ENCODE measurements around the gene FOXO3. TPM values are rescaled to one million over a fixed set of nuclear protein-coding genes. Genes with fewer than 3 reads are reported as not detected.

The FOXO3 gene
- total and polyA plus RNA-seq, 4 donors = 11.0 to 89.6 (median 44.1) TPM

DNA sequence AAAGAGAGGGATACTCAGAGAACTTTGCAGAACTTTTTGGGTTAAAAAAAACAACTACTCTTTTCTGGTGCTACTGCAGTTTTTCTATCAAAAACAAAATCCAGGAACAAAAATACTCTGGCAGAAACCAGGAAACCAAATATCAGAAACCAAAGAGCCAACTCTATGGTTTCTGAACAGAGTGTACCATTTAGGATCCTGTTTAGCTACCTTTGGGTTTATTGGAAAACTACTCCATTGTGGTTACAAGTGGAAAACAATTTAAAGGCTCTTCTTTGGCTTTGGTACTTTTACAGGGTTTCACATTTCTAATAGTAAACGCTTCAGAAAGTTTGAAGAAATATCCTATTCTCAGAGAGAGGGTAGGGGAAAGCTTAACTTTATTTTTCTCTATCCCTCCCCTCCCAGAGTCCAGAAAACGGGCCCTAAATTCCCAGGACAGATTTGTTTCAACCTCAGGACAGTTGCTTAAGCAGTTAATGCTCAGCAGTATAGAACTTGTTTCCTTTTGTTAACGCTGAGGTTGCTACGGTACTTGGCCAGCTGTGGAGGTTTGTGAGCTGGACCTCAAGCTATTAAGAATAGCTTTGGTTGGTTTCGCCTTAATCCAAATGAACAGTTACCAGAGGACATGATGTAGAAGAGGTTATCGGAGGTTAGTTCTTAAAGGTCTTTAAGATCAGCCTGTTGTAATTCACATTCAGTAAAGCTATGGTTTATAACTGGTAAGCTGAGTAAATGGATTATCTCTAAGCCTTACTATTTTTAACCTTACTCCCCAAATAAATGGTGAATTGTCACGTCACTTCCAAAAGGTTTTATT, 47.9 kb downstream of the FOXO3 start:
- H3K36me3 ChIP-seq (ENCODE audit: control insufficient read depth in 1 of 2, insufficient read depth in 2 of 2, low read length in 1 of 2) = no peaks in the 10 kb centered on the region
- whole genome bisulfite sequencing, 2 donors = 17 to 21% methylated on average over 7 of the region's 7 CpGs
- ATAC-seq (ENCODE audit: low FRiP score) (no peak), DNase-seq (no peak)
- intact Hi-C loops (cut with DNase I) = no loop called here
- H3K27me3 ChIP-seq (ENCODE audit: control insufficient read depth in 1 of 2, insufficient read depth in 2 of 2, low read length in 1 of 2) = no peaks in the 10 kb centered on the region
- peak overlapping the region in 1 of 2 donors; percentile 41 for H3K4me3 ChIP-seq (ENCODE audit: low read length in 2 of 2)
- peaks cover 5 to 20% of the 10 kb centered on the region in 2 donors for H3K4me1 ChIP-seq (ENCODE audit: control insufficient read depth in 1 of 2, insufficient read depth in 2 of 2, low read length in 2 of 2)
- no peaks in the 10 kb centered on the region for H3K9me3 ChIP-seq (ENCODE audit: control insufficient read depth, low read length)
- H3K27ac ChIP-seq (ENCODE audit: low read depth in 1 of 2, low read length in 2 of 2) = peak overlapping the region; percentile 57 to 84

GRCh38 chr6:108609276-108609769, 48.6 kb downstream of the FOXO3 start:
- H3K9me3 ChIP-seq (ENCODE audit: control insufficient read depth, low read length) = no peaks in the 10 kb centered on the region
- intact Hi-C loops (cut with DNase I) = no loop called here
- DNase-seq (no peak), ATAC-seq (ENCODE audit: low FRiP score) (no peak)
- no peaks in the 10 kb centered on the region for H3K36me3 ChIP-seq (ENCODE audit: control insufficient read depth in 1 of 2, insufficient read depth in 2 of 2, low read length in 1 of 2)
- no peak overlapping the region for H3K4me3 ChIP-seq (ENCODE audit: low read length in 2 of 2)
- peak overlapping the region in 1 of 2 donors; percentile 74 for H3K27ac ChIP-seq (ENCODE audit: low read depth in 1 of 2, low read length in 2 of 2)
- WGBS, 2 donors = 73 to 77% methylated on average over 5 of the region's 5 CpGs
- peaks cover 5 to 18% of the 10 kb centered on the region in 2 donors for H3K4me1 ChIP-seq (ENCODE audit: control insufficient read depth in 1 of 2, insufficient read depth in 2 of 2, low read length in 2 of 2)
- no peaks in the 10 kb centered on the region for H3K27me3 ChIP-seq (ENCODE audit: control insufficient read depth in 1 of 2, insufficient read depth in 2 of 2, low read length in 1 of 2)

DNA sequence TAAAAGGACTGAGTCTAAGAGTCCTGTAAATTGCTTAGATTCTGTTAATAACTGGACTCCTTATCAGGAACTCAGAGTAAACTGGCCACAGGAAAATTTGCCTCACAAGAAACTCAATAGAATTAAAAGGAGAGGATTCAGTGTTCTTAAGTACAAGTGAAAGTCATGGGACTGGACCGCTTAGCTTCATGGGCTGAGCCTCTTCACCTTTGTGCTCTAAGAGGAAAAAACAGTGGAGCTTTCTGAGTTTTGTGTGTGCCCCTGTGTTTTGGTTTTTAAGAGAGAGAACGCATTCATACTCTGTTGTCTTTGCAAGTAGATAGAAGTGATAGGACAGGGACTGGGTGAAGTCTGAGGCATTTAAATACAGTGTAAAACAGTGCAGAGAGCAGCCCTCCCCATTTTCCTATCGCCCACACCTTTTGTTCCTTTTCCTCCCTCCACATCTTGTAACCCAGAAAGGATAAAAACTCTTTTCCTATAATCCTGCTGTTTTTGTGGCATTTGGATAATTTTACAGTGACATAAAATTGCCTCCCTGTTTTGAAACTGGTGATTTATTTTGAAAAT, 49.6 kb downstream of the FOXO3 start:
- peak overlapping the region in 1 of 2 donors; percentile 57 for H3K27ac ChIP-seq (ENCODE audit: low read depth in 1 of 2, low read length in 2 of 2)
- 78 to 80% methylated on average over 3 of the region's 3 CpGs for WGBS, 2 donors
- DNase-seq = no peak
- peaks cover 4 to 16% of the 10 kb centered on the region in 2 donors for H3K4me1 ChIP-seq (ENCODE audit: control insufficient read depth in 1 of 2, insufficient read depth in 2 of 2, low read length in 2 of 2)
- intact Hi-C loops (cut with DNase I) = no loop called here
- ATAC-seq (ENCODE audit: low FRiP score) = no peak
- H3K9me3 ChIP-seq (ENCODE audit: control insufficient read depth, low read length) = no peaks in the 10 kb centered on the region
- no peaks in the 10 kb centered on the region for H3K27me3 ChIP-seq (ENCODE audit: control insufficient read depth in 1 of 2, insufficient read depth in 2 of 2, low read length in 1 of 2)
- H3K36me3 ChIP-seq (ENCODE audit: control insufficient read depth in 1 of 2, insufficient read depth in 2 of 2, low read length in 1 of 2) = no peaks in the 10 kb centered on the region
- H3K4me3 ChIP-seq (ENCODE audit: low read length in 2 of 2) = no peak overlapping the region

GRCh38 chr6:108610957-108611586, 50.4 kb downstream of the FOXO3 start:
- no peak for DNase-seq
- no peak overlapping the region for H3K27ac ChIP-seq (ENCODE audit: low read depth in 1 of 2, low read length in 2 of 2)
- WGBS, 2 donors = 36 to 40% methylated on average over 4 of the region's 4 CpGs

DNA sequence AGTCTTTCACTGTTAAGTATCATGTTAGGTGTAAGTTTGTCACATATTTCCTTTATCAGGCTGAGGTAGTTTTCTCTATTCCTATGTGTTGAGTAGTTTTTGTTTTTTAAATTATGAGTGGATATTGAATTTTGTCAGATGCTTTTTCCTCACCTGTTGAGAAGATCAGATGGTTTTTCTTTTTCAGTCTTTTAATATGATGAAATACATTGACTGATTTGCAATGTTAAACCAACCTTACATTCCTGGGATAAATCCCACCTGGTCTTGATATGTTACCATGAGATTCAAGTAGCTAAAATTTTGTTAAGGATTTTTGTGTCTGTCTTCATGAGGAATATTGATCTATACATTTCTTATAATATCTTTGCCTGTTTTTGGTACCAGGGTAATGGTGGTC, 52.1 kb downstream of the FOXO3 start:
- intact Hi-C loops (cut with DNase I) = no loop called here
- Histone ChIP-seq H3K27me3 (ENCODE audit: control insufficient read depth in 1 of 2, insufficient read depth in 2 of 2, low read length in 1 of 2) (no peaks in the 10 kb centered on the region), H3K36me3 (ENCODE audit: control insufficient read depth in 1 of 2, insufficient read depth in 2 of 2, low read length in 1 of 2) (no peaks in the 10 kb centered on the region), H3K27ac (ENCODE audit: low read depth in 1 of 2, low read length in 2 of 2) (no peak overlapping the region), H3K4me3 (ENCODE audit: low read length in 2 of 2) (no peak overlapping the region), H3K4me1 (ENCODE audit: control insufficient read depth in 1 of 2, insufficient read depth in 2 of 2, low read length in 2 of 2) (peaks cover 4 to 11% of the 10 kb centered on the region in 2 donors), H3K9me3 (ENCODE audit: control insufficient read depth, low read length) (no peaks in the 10 kb centered on the region)
- ATAC-seq (ENCODE audit: low FRiP score) = no peak
- no peak for DNase-seq

More at GRCh38 chr6:108610957-108611586, 50.4 kb downstream of the FOXO3 start:
- Histone ChIP-seq H3K36me3 (ENCODE audit: control insufficient read depth in 1 of 2, insufficient read depth in 2 of 2, low read length in 1 of 2) (no peaks in the 10 kb centered on the region), H3K27me3 (ENCODE audit: control insufficient read depth in 1 of 2, insufficient read depth in 2 of 2, low read length in 1 of 2) (no peaks in the 10 kb centered on the region), H3K4me1 (ENCODE audit: control insufficient read depth in 1 of 2, insufficient read depth in 2 of 2, low read length in 2 of 2) (peaks cover 4 to 13% of the 10 kb centered on the region in 2 donors), H3K4me3 (ENCODE audit: low read length in 2 of 2) (no peak overlapping the region), H3K9me3 (ENCODE audit: control insufficient read depth, low read length) (no peaks in the 10 kb centered on the region)
- intact Hi-C loops (cut with DNase I) = no loop called here
- no peak for ATAC-seq (ENCODE audit: low FRiP score)

- no peaks in the 10 kb centered on the region for H3K27me3 ChIP-seq (ENCODE audit: control insufficient read depth in 1 of 2, insufficient read depth in 2 of 2, low read length in 1 of 2)
- H3K27ac ChIP-seq (ENCODE audit: low read depth in 1 of 2, low read length in 2 of 2) = no peak overlapping the region
- ATAC-seq (ENCODE audit: low FRiP score) (no peak), DNase-seq (no peak)
- H3K36me3 ChIP-seq (ENCODE audit: control insufficient read depth in 1 of 2, insufficient read depth in 2 of 2, low read length in 1 of 2) = no peaks in the 10 kb centered on the region
- H3K4me3 ChIP-seq (ENCODE audit: low read length in 2 of 2) = no peak overlapping the region
- intact Hi-C loops (cut with DNase I) = loop anchor here in 1 of 2 donors (5.0 kb wide), 1 partner anchor 34 kb away; no protein-coding TSS in a partner anchor
- 89 to 90% methylated on average over 3 of the region's 3 CpGs for WGBS, 2 donors
- peaks cover 10 to 12% of the 10 kb centered on the region in 2 donors for H3K4me1 ChIP-seq (ENCODE audit: control insufficient read depth in 1 of 2, insufficient read depth in 2 of 2, low read length in 2 of 2)
- no peaks in the 10 kb centered on the region for H3K9me3 ChIP-seq (ENCODE audit: control insufficient read depth, low read length)
Observed at GRCh38 chr6:108616544-108616943, 55.8 kb downstream of the FOXO3 start.

GRCh38 chr6:108616973-108617372, 56.3 kb downstream of the FOXO3 start:
- Histone ChIP-seq H3K27me3 (ENCODE audit: control insufficient read depth in 1 of 2, insufficient read depth in 2 of 2, low read length in 1 of 2) (no peaks in the 10 kb centered on the region), H3K36me3 (ENCODE audit: control insufficient read depth in 1 of 2, insufficient read depth in 2 of 2, low read length in 1 of 2) (no peaks in the 10 kb centered on the region), H3K9me3 (ENCODE audit: control insufficient read depth, low read length) (no peaks in the 10 kb centered on the region), H3K4me1 (ENCODE audit: control insufficient read depth in 1 of 2, insufficient read depth in 2 of 2, low read length in 2 of 2) (peaks cover 10 to 12% of the 10 kb centered on the region in 2 donors), H3K27ac (ENCODE audit: low read depth in 1 of 2, low read length in 2 of 2) (no peak overlapping the region), H3K4me3 (ENCODE audit: low read length in 2 of 2) (no peak overlapping the region)
- intact Hi-C loops (cut with DNase I) = loop anchor here in 1 of 2 donors (5.0 kb wide), 1 partner anchor 35 kb away; no protein-coding TSS in a partner anchor
- ATAC-seq (ENCODE audit: low FRiP score) (no peak), DNase-seq (no peak)

DNA sequence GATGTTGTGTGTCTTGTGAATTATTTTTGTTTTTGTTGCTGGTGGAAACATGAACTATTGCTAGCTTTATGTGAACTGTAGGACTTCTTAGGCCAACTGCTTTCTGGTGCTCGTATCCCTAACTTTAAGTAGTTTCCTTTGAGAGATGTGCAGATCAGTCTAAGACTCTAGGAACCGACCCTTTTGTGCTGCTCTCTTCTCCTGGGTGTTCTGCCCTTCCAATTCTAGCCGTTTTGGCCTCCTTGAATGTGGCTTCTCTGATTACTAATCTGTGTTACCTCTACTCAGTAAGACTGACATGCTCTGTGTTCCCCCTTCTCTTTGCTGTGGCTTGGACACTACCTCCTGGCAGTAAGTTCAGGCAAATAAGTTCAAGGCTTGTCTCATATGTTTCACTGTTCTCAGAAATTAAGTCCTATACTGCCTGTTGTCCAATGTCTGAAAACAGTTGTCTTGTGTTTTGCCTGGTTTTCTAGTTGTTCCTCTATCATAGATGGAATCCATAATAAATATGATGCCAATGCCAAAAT, 58.0 kb downstream of the FOXO3 start:
- Histone ChIP-seq H3K27me3 (ENCODE audit: control insufficient read depth in 1 of 2, insufficient read depth in 2 of 2, low read length in 1 of 2) (no peaks in the 10 kb centered on the region), H3K27ac (ENCODE audit: low read depth in 1 of 2, low read length in 2 of 2) (peak overlapping the region; percentile 36 to 64), H3K4me3 (ENCODE audit: low read length in 2 of 2) (no peak overlapping the region), H3K9me3 (ENCODE audit: control insufficient read depth, low read length) (no peaks in the 10 kb centered on the region), H3K4me1 (ENCODE audit: control insufficient read depth in 1 of 2, insufficient read depth in 2 of 2, low read length in 2 of 2) (peaks cover 10 to 16% of the 10 kb centered on the region in 2 donors), H3K36me3 (ENCODE audit: control insufficient read depth in 1 of 2, insufficient read depth in 2 of 2, low read length in 1 of 2) (no peaks in the 10 kb centered on the region)
- intact Hi-C loops (cut with DNase I) = loop anchor here in 1 of 2 donors (5.0 kb wide), 1 partner anchor 36 kb away; no protein-coding TSS in a partner anchor
- 37 to 52% methylated on average over 3 of the region's 3 CpGs for WGBS, 2 donors
- DNase-seq = no peak
- no peak for ATAC-seq (ENCODE audit: low FRiP score)
